T-cell (primary cell): ENCODE measurements around the gene TOX4. TPM values are rescaled to one million over a fixed set of nuclear protein-coding genes. Genes with fewer than 3 reads are reported as not detected.

Experiments used
- ATAC-seq, 4 experiments: fragments of 200-7000 bp in 3 of 4; fragments of 150-1000 bp in 1 of 4; cut with Tn5 transposase; replicated peaks in 1 of 4; 1 replicate in 3 of 4; 2 replicates in 1 of 4; pipeline ENCODE4 v1.10.0; 2021; ENCODE audit warnings: moderate library complexity in 3 of 4, mild to moderate bottlenecking in 2 of 4, moderate number of reproducible peaks in 1 of 4
- CTCF ChIA-PET, 2 donors: fragments of 300-600 bp; sonication (Branson Sonifier 250); formaldehyde crosslinking; loops; one replicate each; lab custom pipeline; 2022; ENCODE audit warnings: antibody characterized with exemption in 2 of 2; lab: Charles Lee
- POLR2A ChIA-PET, 2 donors: fragments of 300-600 bp; sonication (Branson Sonifier 250); formaldehyde crosslinking; loops; one replicate each; lab custom pipeline; 2022; ENCODE audit warnings: antibody characterized with exemption in 2 of 2; lab: Charles Lee
- DNase-seq, 35 experiments: peaks; one replicate each; pipeline versions ENCODE4 v3.0.0 to v3.0.0-alpha.2; 2013 to 2023
- H3K27ac ChIP-seq: one replicate; pipeline ENCODE4 v1.5.1; 2013; ENCODE audit warnings: low read length
- H3K27me3 ChIP-seq, 2 experiments: replicated peaks in 1 of 2; 1 replicate in 1 of 2; 2 replicates in 1 of 2; pipeline versions ENCODE4 v1.6.1 to v1.7.0; 2013; ENCODE audit warnings: low read length in 1 of 2, mixed read lengths in 1 of 2; ENCODE audit not compliant: control insufficient read depth in 2 of 2, insufficient read depth in 2 of 2; ENCODE audit errors: extremely low read depth in 1 of 2
- H3K36me3 ChIP-seq, 2 donors: 1 replicate in 1 of 2; 2 replicates in 1 of 2; pipeline versions ENCODE4 v1.6.1 to v1.7.0; 2013; ENCODE audit warnings: low read length in 1 of 2; ENCODE audit not compliant: control insufficient read depth in 2 of 2, insufficient read depth in 1 of 2; ENCODE audit errors: extremely low read depth in 1 of 2
- H3K4me1 ChIP-seq, 2 experiments: 1 replicate in 1 of 2; 2 replicates in 1 of 2; pipeline versions ENCODE4 v1.6.1 to v1.7.0; 2013; ENCODE audit warnings: low read length in 2 of 2, mixed read lengths in 1 of 2; ENCODE audit not compliant: insufficient read depth in 2 of 2, control insufficient read depth in 1 of 2; ENCODE audit errors: extremely low read depth in 1 of 2
- H3K4me3 ChIP-seq, 2 donors: 1 replicate in 1 of 2; 2 replicates in 1 of 2; pipeline versions ENCODE4 v1.5.1 to v1.7.0; 2013; ENCODE audit warnings: mild to moderate bottlenecking in 2 of 2, low read length in 1 of 2, moderate library complexity in 1 of 2; ENCODE audit not compliant: control insufficient read depth in 1 of 2; ENCODE audit errors: extremely low read depth in 1 of 2
- H3K9me3 ChIP-seq: 2 replicates; pipeline ENCODE4 v1.7.0; 2013
- H3K27ac Mint-ChIP-seq, 2 donors: one replicate each; pipeline ENCODE4 v1.8.0; 2020 to 2021; ENCODE audit warnings: mild to moderate bottlenecking in 2 of 2, mixed read lengths in 2 of 2
- H3K27me3 Mint-ChIP-seq, 2 donors: one replicate each; pipeline ENCODE4 v1.8.0; 2021 to 2022; ENCODE audit warnings: mixed read lengths in 2 of 2
- H3K36me3 Mint-ChIP-seq: one replicate; pipeline ENCODE4 v1.8.0; 2021; ENCODE audit warnings: mixed read lengths
- H3K4me1 Mint-ChIP-seq, 3 donors: one replicate each; pipeline ENCODE4 v1.8.0; 2020 to 2022; ENCODE audit warnings: mixed read lengths in 3 of 3, mild to moderate bottlenecking in 1 of 3
- H3K4me3 Mint-ChIP-seq, 3 donors: one replicate each; pipeline ENCODE4 v1.8.0; 2020 to 2022; ENCODE audit warnings: mild to moderate bottlenecking in 3 of 3, mixed read lengths in 3 of 3, moderate library complexity in 3 of 3
- H3K9me3 Mint-ChIP-seq, 3 donors: one replicate each; pipeline ENCODE4 v1.8.0; 2020 to 2022; ENCODE audit warnings: mixed read lengths in 3 of 3
- WGBS: methylation state at CpG from one replicate; pipeline ENCODE4 v1.1.5; 2013; ENCODE audit warnings: missing lambda C conversion rate; ENCODE audit not compliant: insufficient coverage; 5-methylcytosine and 5-hydroxymethylcytosine counted together
- total RNA-seq, 35 experiments: library from RNA in 6 of 35; stranded (reverse) in 6 of 35; fragments of 120-200 nt in 1 of 35; gene quantifications; one replicate each; pipeline versions ENCODE4 v1.2.1 to v1.2.4 and lab custom pipeline; 2013 to 2026

TOX4 gene
- total RNA-seq, 5 donors from 2014 or later (not counting 1 experiment from before 2014, with no cell fraction given) = 68.7 to 95.6 (median 78.9) TPM

- H3K9me3 Mint-ChIP-seq = no peaks in the 10 kb centered on the region
- peak; percentile 94 to 100 (median 99) for DNase-seq
- under 1% methylated on average over 23 of the region's 36 CpGs for WGBS
- peaks cover 10% of the 10 kb centered on the region for H3K36me3 Mint-ChIP-seq
- H3K27me3 Mint-ChIP-seq = no peaks in the 10 kb centered on the region
- Histone ChIP-seq H3K36me3 (peaks cover 2 to 13% of the 10 kb centered on the region in 2 donors), H3K27me3 (no peaks in the 10 kb centered on the region), H3K9me3 (no peaks in the 10 kb centered on the region), H3K4me1 (peaks cover 10 to 36% of the 10 kb centered on the region in 2 experiments), H3K4me3 (peak within 1 kb of the TSS; percentile 87 to 92), H3K27ac (peak within 1 kb of the TSS; percentile 85)
- H3K4me3 Mint-ChIP-seq = peak within 1 kb of the TSS; percentile 93 to 95 (median 93)
- peaks cover 33 to 51% (median 39%) of the 10 kb centered on the region in 3 donors for H3K4me1 Mint-ChIP-seq
- CTCF ChIA-PET = interaction anchor here (0.6 to 3.2 kb wide), 22 partner anchors 10 to 239 kb away, joined by 3 to 100 read pairs (median 4); partner anchors contain the start of genes TOX4 (in 2 of the 2), METTL3 (in 1 of the 2), RAB2B (in 1 of the 2) and SUPT16H (in 1 of the 2)
- H3K27ac Mint-ChIP-seq = peak within 1 kb of the TSS; percentile 98 to 99
- peak; percentile 95 to 98 (median 97) for ATAC-seq
- POLR2A ChIA-PET = interaction anchor here (0.6 to 2.3 kb wide), 9 partner anchors 12 to 230 kb away, joined by 3 to 48 read pairs (median 5); partner anchors contain the start of genes METTL3 (in 1 of the 2), RAB2B (in 1 of the 2), SUPT16H (in 1 of the 2) and TOX4 (in 1 of the 2)
These were observed 20.9 kb upstream of the TOX4 start, which contains the start of gene CHD8 for GRCh38 chr14:21455912-21456667. Gene CHD8 (minus strand): TSS chr14:21456123. CDS start chr14:21431643, 24,480 bp downstream.

GRCh38 chr14:21467616-21468015 lies 9.4 kb upstream of the TOX4 start:
- no peak overlapping the region for H3K4me3 ChIP-seq
- Mint-ChIP-seq H3K36me3 (peaks cover 46% of the 10 kb centered on the region), H3K9me3 (no peaks in the 10 kb centered on the region), H3K4me1 (peaks cover 2 to 7% (median 2%) of the 10 kb centered on the region in 3 donors), H3K4me3 (no peak overlapping the region), H3K27me3 (no peaks in the 10 kb centered on the region), H3K27ac (no peak overlapping the region)
- no peaks in the 10 kb centered on the region for H3K9me3 ChIP-seq
- H3K27ac ChIP-seq = no peak overlapping the region
- H3K4me1 ChIP-seq = no peaks in the 10 kb centered on the region
- ChIA-PET POLR2A (interaction anchor here in 1 of 2 donors (0.5 kb wide), 1 partner anchor 59 kb away, joined by 3 read pairs; no protein-coding TSS in a partner anchor), CTCF (no interaction called here)
- WGBS = no CpG with 5 or more reads among the region's 1 CpG
- no peak for ATAC-seq
- peaks cover 6 to 41% of the 10 kb centered on the region in 2 donors for H3K36me3 ChIP-seq
- no peaks in the 10 kb centered on the region for H3K27me3 ChIP-seq
- DNase-seq = no peak

- ATAC-seq (no peak), DNase-seq (no peak)
- Mint-ChIP-seq H3K27me3 (no peaks in the 10 kb centered on the region), H3K27ac (peak overlapping the region; percentile 99), H3K4me1 (peaks cover 43 to 50% (median 49%) of the 10 kb centered on the region in 3 donors), H3K4me3 (peak overlapping the region; percentile 97 to 100 (median 100)), H3K36me3 (peaks cover 21% of the 10 kb centered on the region), H3K9me3 (no peaks in the 10 kb centered on the region)
- Histone ChIP-seq H3K4me3 (peak overlapping the region; percentile 77 to 95), H3K27ac (peak overlapping the region; percentile 75), H3K4me1 (peaks cover 15 to 16% of the 10 kb centered on the region in 2 experiments), H3K36me3 (peaks cover 0 to 19% of the 10 kb centered on the region in 2 donors), H3K27me3 (no peaks in the 10 kb centered on the region), H3K9me3 (no peaks in the 10 kb centered on the region)
- ChIA-PET POLR2A (interaction anchor here in 1 of 2 donors (0.6 to 2.5 kb wide), 2 partner anchors 20 to 35 kb away, joined by 5 to 17 read pairs; partner anchors contain the start of genes CHD8 and METTL3), CTCF (interaction anchor here in 1 of 2 donors (0.7 to 4.1 kb wide), 10 partner anchors 10 to 234 kb away, joined by 3 to 24 read pairs (median 6); partner anchors contain the start of genes CHD8, METTL3, SALL2 and SUPT16H)
- WGBS = 100% methylated on average over 2 of the region's 10 CpGs
These were observed 1.1 kb upstream of the TOX4 start for GRCh38 chr14:21475767-21476522.

GRCh38 chr14:21476523-21476924 lies 471 bp upstream of the TOX4 start:
- POLR2A ChIA-PET = interaction anchor here (0.5 to 2.5 kb wide), 7 partner anchors 21 to 1064 kb away, joined by 3 to 17 read pairs (median 5); partner anchors contain the start of genes CHD8 (in 1 of the 2) and METTL3 (in 1 of the 2)
- Histone ChIP-seq H3K4me1 (peaks cover 15 to 16% of the 10 kb centered on the region in 2 experiments), H3K27ac (peak overlapping the region; percentile 75), H3K27me3 (no peaks in the 10 kb centered on the region), H3K4me3 (peak overlapping the region; percentile 77 to 95), H3K36me3 (peaks cover 0 to 21% of the 10 kb centered on the region in 2 donors), H3K9me3 (no peaks in the 10 kb centered on the region)
- H3K4me3 Mint-ChIP-seq = peak overlapping the region; percentile 97 to 100 (median 100)
- peaks cover 45 to 54% (median 51%) of the 10 kb centered on the region in 3 donors for H3K4me1 Mint-ChIP-seq
- 1% methylated on average over 14 of the region's 27 CpGs for WGBS
- H3K36me3 Mint-ChIP-seq = peaks cover 23% of the 10 kb centered on the region
- peak overlapping the region; percentile 99 for H3K27ac Mint-ChIP-seq
- ATAC-seq (peak; percentile 55 to 64 (median 60)), DNase-seq (peak in 4 of 35 experiments; percentile 76 to 89 (median 79))
- CTCF ChIA-PET = interaction anchor here (0.6 to 4.1 kb wide), 13 partner anchors 11 to 235 kb away, joined by 3 to 24 read pairs (median 7); partner anchors contain the start of genes CHD8 (in 1 of the 2), METTL3 (in 1 of the 2), SALL2 (in 1 of the 2) and SUPT16H (in 1 of the 2)
- no peaks in the 10 kb centered on the region for H3K27me3 Mint-ChIP-seq
- no peaks in the 10 kb centered on the region for H3K9me3 Mint-ChIP-seq

GRCh38 chr14:21486640-21487087 lies 9.7 kb downstream of the TOX4 start:
- Mint-ChIP-seq H3K27ac (no peak overlapping the region), H3K9me3 (no peaks in the 10 kb centered on the region), H3K4me3 (no peak overlapping the region), H3K4me1 (peaks cover 8 to 13% (median 11%) of the 10 kb centered on the region in 3 donors), H3K36me3 (peaks cover 9% of the 10 kb centered on the region), H3K27me3 (no peaks in the 10 kb centered on the region)
- Histone ChIP-seq H3K9me3 (no peaks in the 10 kb centered on the region), H3K4me1 (no peaks in the 10 kb centered on the region), H3K4me3 (no peak overlapping the region), H3K27ac (no peak overlapping the region), H3K27me3 (no peaks in the 10 kb centered on the region), H3K36me3 (peaks cover 0 to 51% of the 10 kb centered on the region in 2 donors)
- WGBS = no CpG with 5 or more reads among the region's 1 CpG
- ChIA-PET POLR2A (no interaction called here), CTCF (no interaction called here)
- ATAC-seq (no peak), DNase-seq (no peak)
